DMS114 treated with DMSO at 0.1 percent for 48 hours (cell line): ENCODE measurements around the gene STK38L.

ENCODE experiments used
- DNase-seq: peaks from one replicate; lab custom pipeline; 2025; ENCODE audit not compliant: unreplicated experiment; lab: John Stamatoyannopoulos, UW

The STK38L gene

DNA sequence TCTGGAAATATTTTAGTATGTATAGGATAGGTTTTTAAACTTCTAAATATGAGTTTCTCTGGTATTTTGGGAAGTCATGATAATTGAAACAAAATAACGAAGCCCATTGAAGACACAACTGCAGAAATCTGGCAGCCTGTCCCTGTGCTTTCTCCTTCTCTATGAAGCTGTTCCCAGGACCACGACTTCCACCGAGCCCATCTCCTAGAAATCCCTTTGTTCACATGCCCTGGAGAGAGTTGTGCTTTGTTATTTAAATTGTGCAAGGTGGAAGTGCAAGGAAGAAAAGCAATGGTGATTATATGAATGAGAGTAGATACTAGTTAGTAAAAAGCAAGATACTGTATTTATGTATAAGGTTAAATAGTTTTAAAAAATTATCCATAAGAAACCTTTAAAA lies 32.2 kb downstream of the STK38L start:
- no peak for DNase-seq

DNA sequence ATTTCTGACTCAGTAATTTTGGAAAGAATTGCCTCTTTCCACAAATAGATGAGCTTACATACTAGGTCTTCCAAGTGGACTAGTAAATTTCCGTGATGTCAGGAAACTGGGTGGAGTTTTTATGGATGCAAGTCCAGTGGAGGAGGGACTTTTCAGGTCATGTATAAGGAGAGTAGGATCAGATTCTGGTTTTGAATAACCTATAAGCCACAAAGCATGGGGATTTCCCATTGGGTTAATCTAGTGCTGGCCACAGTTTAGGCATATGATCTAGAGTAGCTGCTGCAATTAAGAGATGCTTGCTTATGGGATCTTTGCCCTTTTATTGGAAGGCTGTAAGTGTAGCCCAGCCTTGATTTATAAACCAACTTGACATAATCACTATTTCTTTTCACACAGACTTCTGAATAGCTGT lies 33.8 kb downstream of the STK38L start:
- DNase-seq = no peak

DNA sequence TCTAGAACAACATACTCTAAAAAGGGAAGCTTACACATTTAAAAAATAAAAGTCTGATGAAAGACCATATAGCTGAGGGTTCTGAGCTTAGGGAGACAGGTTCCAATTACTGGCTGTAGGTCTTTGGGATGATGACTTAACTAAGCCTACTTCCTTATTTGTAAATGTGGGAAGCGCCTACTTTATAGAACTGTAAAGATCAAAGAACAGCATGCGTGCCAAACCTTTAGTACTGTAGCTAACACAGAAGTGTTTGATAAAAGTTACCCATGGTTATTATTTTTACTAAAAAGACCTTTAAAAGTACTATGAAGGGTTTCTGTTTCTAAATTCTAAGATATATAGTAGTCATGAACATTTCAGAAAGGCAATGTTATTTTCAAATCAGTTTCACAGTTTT lies 35.7 kb downstream of the STK38L start:
- no peak for DNase-seq

DNA sequence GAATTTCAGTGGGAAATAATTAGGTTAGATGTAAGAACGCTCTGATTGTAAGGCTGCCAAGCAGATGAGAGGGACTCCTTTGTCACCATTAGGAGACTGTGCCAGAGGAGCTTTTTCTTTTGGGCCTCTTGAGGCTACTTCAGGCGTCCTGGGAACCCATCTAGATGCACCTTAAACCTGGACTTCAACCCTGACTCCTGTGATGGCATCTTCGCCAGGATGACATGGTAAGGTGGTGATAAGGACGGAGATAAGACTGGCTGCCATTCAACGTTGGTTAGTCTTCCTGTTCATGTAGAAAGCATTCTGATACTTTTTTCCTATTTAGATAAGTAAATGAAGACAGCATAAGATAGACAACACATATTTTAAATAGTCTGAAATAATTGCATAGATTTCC lies 36.3 kb downstream of the STK38L start:
- DNase-seq = no peak

GRCh38 chr12:27282754-27283153 lies 38.7 kb downstream of the STK38L start:
- DNase-seq = no peak

DNA sequence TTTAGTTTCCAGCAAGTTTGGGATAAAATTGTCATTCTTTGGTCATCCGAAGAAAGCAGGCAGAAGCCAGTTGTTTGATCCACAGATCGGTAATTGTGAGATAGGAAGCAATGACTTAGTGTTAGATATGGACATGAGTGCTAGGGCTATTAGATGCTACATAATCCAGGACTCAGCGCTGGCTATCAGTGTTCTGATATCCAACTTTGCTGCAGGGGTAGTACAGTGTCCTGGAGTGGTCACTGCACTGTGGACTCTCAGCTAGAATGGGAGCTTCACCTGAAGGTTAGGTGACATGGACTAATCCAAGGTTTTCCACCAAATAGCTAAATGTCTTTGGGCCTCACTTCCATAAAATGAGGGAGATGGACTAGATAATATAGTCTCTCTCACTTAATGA lies 39.9 kb downstream of the STK38L start:
- no peak for DNase-seq

GRCh38 chr12:27284751-27285150 lies 40.7 kb downstream of the STK38L start:
- no peak for DNase-seq

GRCh38 chr12:27285403-27285802 lies 41.3 kb downstream of the STK38L start:
- DNase-seq = no peak

DNA sequence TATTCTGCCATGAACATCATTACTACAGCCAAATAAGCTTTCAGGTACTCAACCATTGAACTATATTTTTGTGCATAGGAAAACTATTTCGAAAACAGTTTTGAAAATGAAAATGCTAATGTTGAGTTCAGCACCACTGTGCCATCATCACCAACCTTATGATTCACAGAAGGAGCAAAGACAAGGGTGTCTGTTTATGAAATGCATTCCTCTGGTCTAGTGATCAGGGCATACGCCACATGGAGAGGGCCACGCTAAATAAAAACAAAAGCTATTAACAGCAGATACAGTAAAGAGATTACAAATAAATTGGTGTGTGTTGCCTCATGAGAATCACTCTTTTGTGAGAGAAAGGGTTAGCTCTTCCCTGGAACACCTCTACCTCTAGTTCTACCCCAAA lies 45.3 kb downstream of the STK38L start:
- no peak for DNase-seq

- no peak for DNase-seq
Measured at GRCh38 chr12:27290501-27291168, 46.5 kb downstream of the STK38L start.

DNA sequence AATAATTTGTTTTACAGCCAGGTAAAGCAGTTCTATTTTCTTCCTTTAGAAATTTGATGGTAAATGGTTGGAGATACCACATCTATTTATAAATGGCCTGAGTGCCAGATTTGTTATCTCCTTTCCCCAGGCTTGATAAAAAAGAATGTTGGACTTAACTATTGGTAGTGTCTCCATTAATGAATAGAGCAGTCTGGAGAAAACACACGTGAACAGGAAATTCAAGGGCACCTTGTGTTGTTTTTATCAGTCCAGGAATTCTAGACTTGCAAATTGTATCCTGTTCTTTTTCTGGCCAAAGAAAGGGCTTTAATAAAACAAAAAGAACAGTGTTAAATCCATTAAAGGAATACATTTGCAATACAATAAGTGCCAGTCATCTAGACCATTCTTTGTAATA lies 47.8 kb downstream of the STK38L start:
- no peak for DNase-seq

- no peak for DNase-seq
Measured at GRCh38 chr12:27292718-27293117, 48.6 kb downstream of the STK38L start.

DNA sequence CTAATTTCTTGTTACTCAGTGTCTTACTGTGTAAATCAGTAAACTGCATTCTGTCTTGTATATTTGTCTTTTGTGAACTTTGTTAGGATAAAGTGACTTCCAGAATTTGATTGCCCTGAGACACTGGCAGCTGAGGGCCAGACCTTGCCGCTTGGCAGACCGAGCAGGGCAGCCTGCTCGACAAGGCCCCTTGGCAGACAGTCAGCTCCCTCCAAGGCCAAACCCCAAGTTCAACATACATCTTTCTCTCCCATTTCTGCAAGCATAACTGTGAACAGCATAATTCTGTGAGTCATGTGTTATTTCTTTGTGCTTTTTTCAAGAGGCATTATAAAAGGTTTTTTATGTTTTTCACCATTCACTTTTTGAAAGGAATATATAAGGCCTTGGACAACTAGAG lies 49.4 kb downstream of the STK38L start:
- no peak for DNase-seq

- no peak for DNase-seq
Measured at GRCh38 chr12:27296674-27297073, 52.6 kb downstream of the STK38L start.

DNA sequence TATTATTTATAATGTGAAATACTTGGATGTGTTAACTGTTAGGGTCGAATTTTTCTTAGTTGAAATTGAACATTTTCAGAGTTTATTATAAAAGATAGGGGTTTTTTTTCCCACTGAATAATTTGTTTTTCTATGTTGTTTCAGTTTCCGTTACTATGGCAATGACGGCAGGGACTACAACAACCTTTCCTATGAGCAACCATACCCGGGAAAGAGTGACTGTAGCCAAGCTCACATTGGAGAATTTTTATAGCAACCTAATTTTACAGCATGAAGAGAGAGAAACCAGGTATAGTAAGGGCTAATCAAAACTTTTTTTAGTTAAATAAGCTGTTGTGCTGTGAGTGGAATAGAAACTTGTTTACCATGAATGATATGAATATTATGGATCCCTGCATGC lies 53.5 kb downstream of the STK38L start:
- no peak for DNase-seq

- DNase-seq = no peak
Measured at GRCh38 chr12:27299102-27299501, 55.0 kb downstream of the STK38L start.

- DNase-seq = no peak
Measured at GRCh38 chr12:27300226-27300625, 56.1 kb downstream of the STK38L start.

GRCh38 chr12:27303139-27304111 lies 59.3 kb downstream of the STK38L start:
- no peak for DNase-seq

GRCh38 chr12:27304856-27305255 lies 60.8 kb downstream of the STK38L start:
- no peak for DNase-seq

- DNase-seq = peak; percentile 41
Measured at GRCh38 chr12:27305673-27306456, 61.8 kb downstream of the STK38L start.

GRCh38 chr12:27309293-27309994 lies 65.4 kb downstream of the STK38L start:
- no peak for DNase-seq
